ENCODE measurements around the gene TCP1. TPM values are rescaled to one million over a fixed set of nuclear protein-coding genes. Genes with fewer than 3 reads are reported as not detected.

The TCP1 gene
- polyA plus RNA-seq, 1 donor from 2014 or later = 379 TPM

DNA sequence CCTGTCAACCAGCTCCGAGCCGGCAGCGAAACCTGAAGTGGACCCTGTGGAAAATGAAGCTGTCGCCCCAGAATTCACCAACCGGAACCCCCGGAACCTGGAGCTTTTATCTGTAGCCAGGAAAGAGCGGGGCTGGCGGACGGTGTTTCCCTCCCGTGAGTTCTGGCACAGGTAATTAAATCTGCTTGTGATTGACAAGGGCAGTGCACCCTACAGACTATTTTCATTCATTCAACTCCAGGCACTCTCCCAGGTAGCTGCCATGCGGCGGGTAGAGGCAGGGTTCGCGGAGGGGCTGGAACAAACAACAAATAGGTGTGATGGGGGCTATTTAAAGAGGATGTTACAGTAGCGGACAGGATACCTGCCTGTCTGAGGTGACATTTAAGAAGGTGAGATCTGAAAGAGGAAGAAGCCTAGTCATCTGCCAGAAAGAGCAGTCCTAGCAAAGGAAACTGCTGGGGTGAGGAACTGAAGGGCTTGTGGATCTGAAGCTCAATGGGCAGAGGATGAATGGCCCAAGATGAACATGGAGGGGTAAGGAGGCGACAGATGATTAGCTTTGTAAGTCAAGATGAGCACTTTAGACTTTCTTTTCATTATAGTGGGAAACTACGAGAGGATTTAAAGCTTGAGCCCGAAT is 1.7 kb upstream of the TCP1 start:
- no peaks in the 10 kb centered on the region for H3K36me3 ChIP-seq (ENCODE audit: insufficient read depth, low read length)
- peak overlapping the region; percentile 98 for H3K4me3 ChIP-seq (ENCODE audit: low read length)
- no peaks in the 10 kb centered on the region for H3K9me2 ChIP-seq (ENCODE audit: insufficient read depth, low read length)
- H3K27me3 ChIP-seq (ENCODE audit: insufficient read depth, low read depth, low read length) = no peaks in the 10 kb centered on the region
- no peaks in the 10 kb centered on the region for H3F3A ChIP-seq (ENCODE audit: insufficient read depth, low read length, poor library complexity, severe bottlenecking)
- H4K20me1 ChIP-seq (ENCODE audit: insufficient read depth) = no peaks in the 10 kb centered on the region
- H3K9ac ChIP-seq (ENCODE audit: low read length) = peak overlapping the region; percentile 78
- H3K9me3 ChIP-seq (ENCODE audit: low read length) = no peaks in the 10 kb centered on the region
- H3K79me2 ChIP-seq (replicated peaks; ENCODE audit: insufficient read depth, low read length) = peaks cover 50% of the 10 kb centered on the region
- no peak for TF ChIP-seq MXI1 (conservative IDR thresholded peaks at IDR 0.05; ENCODE audit: poor library complexity, severe bottlenecking)
- TF ChIP-seq, protein P1, sequence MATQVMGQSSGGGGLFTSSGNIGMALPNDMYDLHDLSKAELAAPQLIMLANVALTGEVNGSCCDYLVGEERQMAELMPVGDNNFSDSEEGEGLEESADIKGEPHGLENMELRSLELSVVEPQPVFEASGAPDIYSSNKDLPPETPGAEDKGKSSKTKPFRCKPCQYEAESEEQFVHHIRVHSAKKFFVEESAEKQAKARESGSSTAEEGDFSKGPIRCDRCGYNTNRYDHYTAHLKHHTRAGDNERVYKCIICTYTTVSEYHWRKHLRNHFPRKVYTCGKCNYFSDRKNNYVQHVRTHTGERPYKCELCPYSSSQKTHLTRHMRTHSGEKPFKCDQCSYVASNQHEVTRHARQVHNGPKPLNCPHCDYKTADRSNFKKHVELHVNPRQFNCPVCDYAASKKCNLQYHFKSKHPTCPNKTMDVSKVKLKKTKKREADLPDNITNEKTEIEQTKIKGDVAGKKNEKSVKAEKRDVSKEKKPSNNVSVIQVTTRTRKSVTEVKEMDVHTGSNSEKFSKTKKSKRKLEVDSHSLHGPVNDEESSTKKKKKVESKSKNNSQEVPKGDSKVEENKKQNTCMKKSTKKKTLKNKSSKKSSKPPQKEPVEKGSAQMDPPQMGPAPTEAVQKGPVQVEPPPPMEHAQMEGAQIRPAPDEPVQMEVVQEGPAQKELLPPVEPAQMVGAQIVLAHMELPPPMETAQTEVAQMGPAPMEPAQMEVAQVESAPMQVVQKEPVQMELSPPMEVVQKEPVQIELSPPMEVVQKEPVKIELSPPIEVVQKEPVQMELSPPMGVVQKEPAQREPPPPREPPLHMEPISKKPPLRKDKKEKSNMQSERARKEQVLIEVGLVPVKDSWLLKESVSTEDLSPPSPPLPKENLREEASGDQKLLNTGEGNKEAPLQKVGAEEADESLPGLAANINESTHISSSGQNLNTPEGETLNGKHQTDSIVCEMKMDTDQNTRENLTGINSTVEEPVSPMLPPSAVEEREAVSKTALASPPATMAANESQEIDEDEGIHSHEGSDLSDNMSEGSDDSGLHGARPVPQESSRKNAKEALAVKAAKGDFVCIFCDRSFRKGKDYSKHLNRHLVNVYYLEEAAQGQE (IDR thresholded peaks at IDR 0.05; ENCODE audit: borderline replicate concordance) = no peak
- no peak for TF ChIP-seq EZH2 (IDR thresholded peaks at IDR 0.05; ENCODE audit: borderline replicate concordance, insufficient read depth, low read length, poor library complexity, severe bottlenecking)
- TF ChIP-seq EP300 (conservative IDR thresholded peaks at IDR 0.05; ENCODE audit: poor library complexity, severe bottlenecking) = no peak
- no peak for TF ChIP-seq SMC3 (conservative IDR thresholded peaks at IDR 0.05; ENCODE audit: poor library complexity)
- no peak for TF ChIP-seq RAD21 (conservative IDR thresholded peaks at IDR 0.05)
- TF ChIP-seq TAF1 (IDR thresholded peaks at IDR 0.05; ENCODE audit: low read depth) = no peak
- TF ChIP-seq, protein P2, sequence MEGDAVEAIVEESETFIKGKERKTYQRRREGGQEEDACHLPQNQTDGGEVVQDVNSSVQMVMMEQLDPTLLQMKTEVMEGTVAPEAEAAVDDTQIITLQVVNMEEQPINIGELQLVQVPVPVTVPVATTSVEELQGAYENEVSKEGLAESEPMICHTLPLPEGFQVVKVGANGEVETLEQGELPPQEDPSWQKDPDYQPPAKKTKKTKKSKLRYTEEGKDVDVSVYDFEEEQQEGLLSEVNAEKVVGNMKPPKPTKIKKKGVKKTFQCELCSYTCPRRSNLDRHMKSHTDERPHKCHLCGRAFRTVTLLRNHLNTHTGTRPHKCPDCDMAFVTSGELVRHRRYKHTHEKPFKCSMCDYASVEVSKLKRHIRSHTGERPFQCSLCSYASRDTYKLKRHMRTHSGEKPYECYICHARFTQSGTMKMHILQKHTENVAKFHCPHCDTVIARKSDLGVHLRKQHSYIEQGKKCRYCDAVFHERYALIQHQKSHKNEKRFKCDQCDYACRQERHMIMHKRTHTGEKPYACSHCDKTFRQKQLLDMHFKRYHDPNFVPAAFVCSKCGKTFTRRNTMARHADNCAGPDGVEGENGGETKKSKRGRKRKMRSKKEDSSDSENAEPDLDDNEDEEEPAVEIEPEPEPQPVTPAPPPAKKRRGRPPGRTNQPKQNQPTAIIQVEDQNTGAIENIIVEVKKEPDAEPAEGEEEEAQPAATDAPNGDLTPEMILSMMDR (IDR thresholded peaks at IDR 0.05; ENCODE audit: poor library complexity, severe bottlenecking) = no peak
- TF ChIP-seq POLR2AphosphoS5 (IDR thresholded peaks at IDR 0.05) = no peak
- peak overlapping the region; percentile 82 for H3K4me2 ChIP-seq (ENCODE audit: low read length)
- peak overlapping the region; percentile 51 for H2AFZ ChIP-seq (ENCODE audit: low read depth, low read length)
- peak overlapping the region; percentile 81 for H3K27ac ChIP-seq (ENCODE audit: low read length)

DNA sequence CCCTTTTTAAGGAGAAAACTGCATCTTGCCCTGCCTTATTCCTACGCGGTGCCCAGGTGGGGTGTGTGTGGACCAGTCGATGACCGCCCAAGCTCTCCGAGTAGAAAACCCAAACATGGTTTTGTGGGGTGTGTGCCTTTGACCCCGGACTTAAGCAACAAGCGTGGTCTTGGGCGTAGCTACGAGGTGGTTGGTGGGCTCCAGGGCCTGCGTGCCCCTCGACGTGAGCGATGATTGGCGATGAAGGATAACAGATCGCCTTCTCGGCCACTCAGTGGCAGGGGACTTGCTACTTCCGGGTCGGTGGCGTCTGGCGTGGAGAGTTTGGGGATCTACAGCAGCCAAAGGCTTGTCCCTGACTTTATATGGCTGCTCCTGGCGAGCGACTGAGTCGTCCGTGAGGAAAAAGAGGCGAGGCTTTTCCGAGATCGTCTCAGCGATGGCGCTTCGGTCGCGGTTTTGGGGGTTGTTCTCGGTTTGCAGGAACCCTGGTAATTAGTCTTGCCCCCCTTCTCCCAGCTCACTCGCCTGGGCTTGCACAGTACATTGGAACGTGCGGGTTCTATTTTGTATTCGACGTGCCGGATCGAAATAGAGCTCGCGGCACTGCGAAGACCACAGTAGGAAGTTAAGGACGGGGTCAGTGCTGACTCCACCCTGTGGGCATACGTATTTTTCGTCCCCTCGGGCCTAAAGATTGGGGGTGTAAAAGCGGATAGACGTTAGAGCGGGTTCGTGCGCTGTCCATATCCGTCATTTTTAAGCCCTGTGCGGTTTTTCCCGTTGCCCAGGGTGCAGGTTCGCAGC is 950 bp upstream of the TCP1 start, which contains the start of gene MRPL18:
Gene MRPL18, plus strand, starts transcription at position 319 of the 807 bp plus-strand sequence. Its CDS starts 121 bp downstream, at position 440.
- Histone ChIP-seq H3K9me3 (ENCODE audit: low read length) (no peaks in the 10 kb centered on the region), H2AFZ (ENCODE audit: low read depth, low read length) (peak within 1 kb of the TSS; percentile 87), H3K4me3 (ENCODE audit: low read length) (peak within 1 kb of the TSS; percentile 98), H3F3A (ENCODE audit: insufficient read depth, low read length, poor library complexity, severe bottlenecking) (no peaks in the 10 kb centered on the region), H3K4me2 (ENCODE audit: low read length) (peak within 1 kb of the TSS; percentile 82), H3K36me3 (ENCODE audit: insufficient read depth, low read length) (no peaks in the 10 kb centered on the region), H3K27me3 (ENCODE audit: insufficient read depth, low read depth, low read length) (no peaks in the 10 kb centered on the region), H3K9ac (ENCODE audit: low read length) (peak within 1 kb of the TSS; percentile 93), H3K79me2 (replicated peaks; ENCODE audit: insufficient read depth, low read length) (peaks cover 57% of the 10 kb centered on the region), H3K9me2 (ENCODE audit: insufficient read depth, low read length) (no peaks in the 10 kb centered on the region), H3K27ac (ENCODE audit: low read length) (peak within 1 kb of the TSS; percentile 86), H4K20me1 (ENCODE audit: insufficient read depth) (no peaks in the 10 kb centered on the region)
- TF ChIP-seq RAD21 (conservative IDR thresholded peaks at IDR 0.05) (no peak), SMC3 (conservative IDR thresholded peaks at IDR 0.05; ENCODE audit: poor library complexity) (peak; percentile 36), POLR2AphosphoS5 (IDR thresholded peaks at IDR 0.05) (peak; percentile 40), MXI1 (conservative IDR thresholded peaks at IDR 0.05; ENCODE audit: poor library complexity, severe bottlenecking) (peak; percentile 92), EP300 (conservative IDR thresholded peaks at IDR 0.05; ENCODE audit: poor library complexity, severe bottlenecking) (no peak), TAF1 (IDR thresholded peaks at IDR 0.05; ENCODE audit: low read depth) (no peak), EZH2 (IDR thresholded peaks at IDR 0.05; ENCODE audit: borderline replicate concordance, insufficient read depth, low read length, poor library complexity, severe bottlenecking) (no peak)
- TF ChIP-seq, protein P1 (IDR thresholded peaks at IDR 0.05; ENCODE audit: borderline replicate concordance) = no peak
- TF ChIP-seq, protein P2 (IDR thresholded peaks at IDR 0.05; ENCODE audit: poor library complexity, severe bottlenecking) = no peak

All from neural cell (in vitro differentiated cells).